Right atrium auricular region (tissue), 2 donors: ENCODE results near the gene AGXT. TPM values are rescaled to one million over a fixed set of nuclear protein-coding genes. Genes with fewer than 3 reads are reported as not detected.

Experiments used
- DNase-seq: peaks from one replicate; pipeline ENCODE4 v3.0.0-alpha.2; 2019; ENCODE audit warnings: low spot score
- H3K27ac ChIP-seq, 2 donors: fragments of 200-600 bp; sonication (generic); 1 replicate in 1 of 2; 2 replicates in 1 of 2; pipeline ENCODE4 v1.5.1; 2016 to 2019
- H3K27me3 ChIP-seq, 2 donors: fragments of 200-600 bp; sonication (generic); one replicate each; pipeline versions ENCODE4 v1.5.1 to v1.6.0; 2017 to 2019
- H3K36me3 ChIP-seq: fragments of 200-600 bp; sonication (generic); one replicate; pipeline ENCODE4 v1.5.1; 2016
- H3K4me1 ChIP-seq, 2 donors: fragments of 200-600 bp; sonication (generic); one replicate each; pipeline versions ENCODE4 v1.5.1 to v1.6.0; 2017 to 2019
- H3K4me3 ChIP-seq, 2 donors: fragments of 200-600 bp; sonication (generic); 1 replicate in 1 of 2; 2 replicates in 1 of 2; pipeline ENCODE4 v1.5.1; 2017 to 2019; ENCODE audit warnings: mild to moderate bottlenecking in 1 of 2, moderate library complexity in 1 of 2
- H3K9me3 ChIP-seq, 2 donors: fragments of 200-600 bp; sonication (generic); one replicate each; pipeline ENCODE4 v1.5.1; 2019
- CTCF ChIP-seq, 2 donors: fragments of 200-600 bp; sonication (generic); IDR thresholded peaks; one replicate each; pipeline ENCODE4 v1.5.1; 2019; ENCODE audit warnings: antibody characterized with exemption in 2 of 2
- total RNA-seq, 2 donors: library from RNA; depleted of rRNA; stranded (reverse); fragments of >200 nt; gene quantifications; one replicate each; pipeline ENCODE4 v1.1.0, GENCODE V29; 2016

AGXT gene
- total RNA-seq, 2 donors from 2014 or later: not detected

DNA sequence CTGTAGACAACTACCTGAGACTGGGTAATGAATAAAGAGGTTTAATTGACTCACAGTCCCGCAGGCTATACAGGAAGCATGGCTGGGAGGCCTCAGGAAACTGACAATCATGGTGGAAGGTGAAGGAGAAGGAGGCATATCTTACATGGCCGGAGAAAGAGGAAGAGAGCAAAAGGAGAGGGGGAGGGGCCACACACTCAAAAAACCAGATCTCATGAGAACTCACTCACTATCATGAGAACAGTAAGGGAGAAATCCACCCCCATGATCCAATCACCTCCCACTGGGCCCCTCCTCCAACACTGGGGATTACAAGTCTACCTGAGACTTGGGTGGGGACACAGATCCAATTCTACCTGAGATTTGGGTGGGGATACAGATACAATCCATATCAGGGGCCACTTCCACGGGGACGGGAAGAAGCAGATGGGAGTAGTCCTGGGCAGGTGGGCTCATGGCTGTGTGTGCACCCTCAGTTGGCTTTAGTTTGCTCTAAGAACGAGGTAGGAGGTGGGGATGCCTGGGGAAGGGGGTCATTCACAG lies 17.5 kb downstream of the AGXT start:
- no peak for TF ChIP-seq CTCF (IDR thresholded peaks at IDR 0.05)
- DNase-seq: no peak
- Histone ChIP-seq H3K27me3 (no peaks in the 10 kb centered on the region), H3K36me3 (no peaks in the 10 kb centered on the region), H3K27ac (no peak overlapping the region), H3K4me3 (no peak overlapping the region), H3K9me3 (no peaks in the 10 kb centered on the region), H3K4me1 (no peaks in the 10 kb centered on the region)

DNA sequence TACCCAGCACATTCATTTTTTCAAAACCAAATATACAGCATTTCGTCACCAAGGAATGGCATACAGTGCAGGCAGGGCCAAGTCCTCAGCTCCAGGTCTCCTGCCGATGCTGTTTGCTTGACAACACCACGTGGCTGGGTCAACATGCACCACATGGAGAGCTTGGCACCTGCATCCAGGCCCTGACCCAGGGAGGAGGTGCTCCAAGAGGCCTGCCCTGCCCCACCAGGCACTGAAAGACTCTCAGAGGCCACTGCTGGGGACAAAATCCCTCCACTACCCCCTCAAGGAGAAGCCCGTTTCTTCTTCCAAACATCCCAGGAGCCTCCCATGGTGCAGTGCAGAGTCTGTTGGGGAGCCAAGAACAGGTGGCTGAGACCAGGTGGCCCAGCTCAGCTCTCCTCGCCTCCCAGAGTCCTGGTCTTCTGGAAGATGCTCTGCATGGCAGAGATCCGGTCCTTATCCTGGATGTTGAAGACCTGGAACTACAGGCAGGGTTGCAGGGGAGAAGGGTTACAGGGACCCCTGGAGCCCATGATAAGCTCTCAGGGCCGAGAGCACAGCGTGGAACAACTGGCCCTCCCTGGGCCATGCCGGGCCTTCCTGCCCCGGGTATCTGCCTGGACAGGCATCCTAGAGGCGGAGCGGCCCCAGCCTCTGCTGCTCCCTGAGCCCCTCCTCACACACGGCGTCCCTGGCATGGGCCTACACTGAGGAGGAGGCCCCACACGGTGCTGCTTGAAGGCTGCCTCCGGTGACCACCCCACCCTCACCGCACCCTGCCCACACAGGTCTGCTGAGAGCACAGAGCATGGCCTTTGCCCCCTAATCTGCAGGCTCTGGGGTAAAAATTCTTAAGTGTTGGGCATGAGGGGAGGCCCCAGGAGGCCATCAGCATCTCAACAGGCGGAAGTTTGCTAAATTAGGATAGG lies 18.3 kb downstream of the AGXT start:
- no peak for DNase-seq
- Histone ChIP-seq H3K36me3 (no peaks in the 10 kb centered on the region), H3K4me3 (no peak overlapping the region), H3K9me3 (no peaks in the 10 kb centered on the region), H3K27ac (no peak overlapping the region), H3K4me1 (no peaks in the 10 kb centered on the region), H3K27me3 (no peaks in the 10 kb centered on the region)
- TF ChIP-seq CTCF (IDR thresholded peaks at IDR 0.05): no peak

- TF ChIP-seq CTCF (IDR thresholded peaks at IDR 0.05): no peak
- H3K4me1 ChIP-seq: no peaks in the 10 kb centered on the region
- no peak overlapping the region for H3K27ac ChIP-seq
- H3K27me3 ChIP-seq: no peaks in the 10 kb centered on the region
- no peaks in the 10 kb centered on the region for H3K36me3 ChIP-seq
- H3K9me3 ChIP-seq: no peaks in the 10 kb centered on the region
- no peak overlapping the region for H3K4me3 ChIP-seq
- DNase-seq: no peak
Observed at GRCh38 chr2:240887631-240888030, 19.0 kb downstream of the AGXT start.

DNA sequence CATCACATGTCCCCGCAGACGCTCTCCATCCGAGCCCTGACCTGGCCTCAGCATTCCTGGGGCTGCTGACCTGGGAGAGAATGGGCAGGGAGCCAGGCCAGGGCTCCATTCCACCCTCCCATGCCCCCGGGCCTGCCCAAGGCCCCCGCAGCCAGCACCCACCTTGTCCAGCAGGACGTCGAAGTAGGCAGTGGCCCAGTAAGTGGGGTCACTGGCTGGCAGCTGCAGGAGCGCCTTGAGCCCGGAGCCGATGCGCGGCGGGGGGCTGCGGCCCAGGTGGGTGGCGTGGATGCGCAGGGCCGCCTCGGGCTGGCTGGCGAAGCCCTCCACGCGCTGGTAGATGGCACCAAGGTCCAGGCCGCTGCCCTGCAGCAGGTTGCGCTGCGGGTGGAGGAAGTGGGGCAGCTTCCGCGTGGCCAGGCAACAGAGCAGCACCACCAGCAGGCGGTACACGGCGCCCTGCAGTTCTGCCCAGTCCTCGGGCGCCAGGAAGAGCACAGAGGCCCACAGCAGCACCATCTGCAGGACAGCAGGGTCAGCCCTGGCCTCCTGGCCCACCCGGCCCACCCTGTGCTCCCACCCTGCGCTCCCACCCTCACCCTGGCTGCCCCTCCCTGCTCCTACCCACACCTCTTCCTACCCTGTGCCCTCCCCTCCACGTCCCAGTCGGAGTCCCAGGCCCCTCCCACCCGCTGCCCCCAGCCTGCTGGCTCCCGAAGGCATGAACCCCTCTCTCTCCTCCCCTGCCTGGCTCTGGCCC lies 19.7 kb downstream of the AGXT start:
- Histone ChIP-seq H3K4me1 (no peaks in the 10 kb centered on the region), H3K27ac (no peak overlapping the region), H3K9me3 (no peaks in the 10 kb centered on the region), H3K4me3 (no peak overlapping the region), H3K36me3 (no peaks in the 10 kb centered on the region), H3K27me3 (no peaks in the 10 kb centered on the region)
- TF ChIP-seq CTCF (IDR thresholded peaks at IDR 0.05): no peak
- no peak for DNase-seq

GRCh38 chr2:240888890-240889573 lies 20.4 kb downstream of the AGXT start:
- Histone ChIP-seq H3K36me3 (no peaks in the 10 kb centered on the region), H3K4me1 (no peaks in the 10 kb centered on the region), H3K27ac (no peak overlapping the region), H3K27me3 (no peaks in the 10 kb centered on the region), H3K4me3 (no peak overlapping the region), H3K9me3 (no peaks in the 10 kb centered on the region)
- TF ChIP-seq CTCF (IDR thresholded peaks at IDR 0.05): no peak
- no peak for DNase-seq
